ENCODE measurements around the gene CYBC1.

GRCh38 chr17:82400830-82401229 lies 49.7 kb downstream of the CYBC1 start:
- TF ChIP-seq CTCF (IDR thresholded peaks at IDR 0.05 in 4 of 5, conservative IDR thresholded peaks at IDR 0.05 in 1 of 5), result no peak
- no peak for TF ChIP-seq POLR2A (IDR thresholded peaks at IDR 0.05)
